ENCODE results near the gene RXFP3.

DNA sequence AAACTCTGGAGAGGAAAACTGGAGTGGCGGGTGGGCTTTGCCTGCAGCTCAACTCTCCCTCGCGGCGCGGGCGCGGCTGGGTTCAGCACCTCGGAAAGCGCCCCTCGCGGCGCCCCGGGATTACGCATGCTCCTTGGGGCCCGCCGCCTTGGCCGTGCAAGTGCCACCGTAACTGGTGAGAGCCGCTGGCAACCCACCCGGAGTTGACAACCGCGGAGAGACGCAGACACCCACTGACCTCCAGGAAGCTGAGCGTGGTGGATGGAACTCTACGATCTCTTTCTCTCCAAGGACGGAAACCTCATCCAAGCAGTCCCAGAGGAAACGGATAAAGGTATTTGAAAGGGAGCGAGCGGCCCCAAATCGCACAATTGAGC lies 194 bp upstream of the RXFP3 start:
- TF ChIP-seq, protein P1, sequence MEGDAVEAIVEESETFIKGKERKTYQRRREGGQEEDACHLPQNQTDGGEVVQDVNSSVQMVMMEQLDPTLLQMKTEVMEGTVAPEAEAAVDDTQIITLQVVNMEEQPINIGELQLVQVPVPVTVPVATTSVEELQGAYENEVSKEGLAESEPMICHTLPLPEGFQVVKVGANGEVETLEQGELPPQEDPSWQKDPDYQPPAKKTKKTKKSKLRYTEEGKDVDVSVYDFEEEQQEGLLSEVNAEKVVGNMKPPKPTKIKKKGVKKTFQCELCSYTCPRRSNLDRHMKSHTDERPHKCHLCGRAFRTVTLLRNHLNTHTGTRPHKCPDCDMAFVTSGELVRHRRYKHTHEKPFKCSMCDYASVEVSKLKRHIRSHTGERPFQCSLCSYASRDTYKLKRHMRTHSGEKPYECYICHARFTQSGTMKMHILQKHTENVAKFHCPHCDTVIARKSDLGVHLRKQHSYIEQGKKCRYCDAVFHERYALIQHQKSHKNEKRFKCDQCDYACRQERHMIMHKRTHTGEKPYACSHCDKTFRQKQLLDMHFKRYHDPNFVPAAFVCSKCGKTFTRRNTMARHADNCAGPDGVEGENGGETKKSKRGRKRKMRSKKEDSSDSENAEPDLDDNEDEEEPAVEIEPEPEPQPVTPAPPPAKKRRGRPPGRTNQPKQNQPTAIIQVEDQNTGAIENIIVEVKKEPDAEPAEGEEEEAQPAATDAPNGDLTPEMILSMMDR (IDR thresholded peaks at IDR 0.05; ENCODE audit: borderline replicate concordance, extremely low read depth, low read length, poor library complexity, severe bottlenecking), result no peak
- TF ChIP-seq EZH2 (IDR thresholded peaks at IDR 0.05; ENCODE audit: borderline replicate concordance, low read depth, low read length, severe bottlenecking), result no peak
